ENCODE measurements around the gene ANGPT4.
"Not testable (repeated sequence)": the region's sequence is repeated elsewhere in the genome, so short reads cannot be mapped to it uniquely, and the experiment has no call there.

ANGPT4 gene

DNA sequence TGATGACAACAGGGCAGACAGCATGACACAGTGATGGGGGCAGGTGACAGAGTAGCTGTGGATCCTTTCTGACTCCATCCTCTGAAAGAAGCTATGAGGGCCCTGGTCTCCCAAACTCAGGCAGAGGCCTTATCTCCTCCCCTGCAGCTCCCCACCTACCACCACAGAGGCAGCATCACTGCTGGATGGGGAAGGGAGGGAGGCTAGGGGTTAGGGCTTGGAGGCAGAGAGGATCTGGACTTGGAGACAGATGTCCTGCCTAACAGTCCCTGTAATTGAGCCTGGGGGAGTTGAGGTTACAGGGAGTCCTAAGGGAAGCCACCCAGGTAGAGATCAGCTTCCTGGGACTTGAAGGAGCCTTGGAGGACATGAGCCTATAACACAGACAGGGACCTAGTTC, 44.7 kb downstream of the ANGPT4 start:
- no peak for DNase-seq

GRCh38 chr20:870758-871157, 45.4 kb downstream of the ANGPT4 start:
- DNase-seq: no peak

- no peak for DNase-seq
These were observed 46.5 kb downstream of the ANGPT4 start for GRCh38 chr20:869606-870005.

DNA sequence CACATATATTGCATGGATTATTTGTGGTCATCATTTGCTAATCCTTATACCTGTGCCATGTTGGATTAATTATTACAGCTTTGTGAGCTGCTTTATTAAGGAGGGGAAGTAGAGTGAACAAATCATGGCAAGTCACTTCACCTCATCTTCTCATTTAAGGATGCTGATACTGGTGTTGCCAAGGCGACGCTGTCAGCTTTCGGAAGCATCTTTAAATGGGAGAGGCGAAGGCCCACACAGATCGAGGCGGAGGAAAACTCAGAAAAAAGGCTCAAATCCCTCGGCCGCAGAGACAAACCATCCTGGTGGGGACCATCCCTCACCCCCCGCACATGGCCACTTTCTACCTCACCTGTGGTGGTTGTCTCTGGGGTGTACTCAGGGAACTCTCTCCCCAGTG, 47.9 kb downstream of the ANGPT4 start:
- no peak for DNase-seq

DNA sequence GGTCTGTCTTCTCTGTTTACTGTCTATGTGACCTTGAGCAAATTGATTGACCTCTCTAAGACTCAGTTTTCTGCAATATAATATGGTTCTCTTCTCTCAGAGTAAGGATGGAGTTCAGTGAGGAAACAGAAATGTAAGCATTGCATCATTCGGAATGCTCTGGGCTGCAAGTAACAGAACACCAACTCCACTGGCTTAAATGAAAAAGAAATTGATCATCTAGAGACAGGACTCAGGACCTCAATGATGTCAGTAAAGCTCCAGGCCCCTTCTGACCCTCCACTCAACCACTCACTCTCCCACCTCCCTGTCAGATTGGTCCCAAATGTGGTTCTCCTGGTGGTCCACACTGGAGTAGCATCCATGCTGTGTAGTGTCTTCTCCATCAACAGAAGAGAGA, 50.7 kb downstream of the ANGPT4 start:
- DNase-seq: no peak

DNA sequence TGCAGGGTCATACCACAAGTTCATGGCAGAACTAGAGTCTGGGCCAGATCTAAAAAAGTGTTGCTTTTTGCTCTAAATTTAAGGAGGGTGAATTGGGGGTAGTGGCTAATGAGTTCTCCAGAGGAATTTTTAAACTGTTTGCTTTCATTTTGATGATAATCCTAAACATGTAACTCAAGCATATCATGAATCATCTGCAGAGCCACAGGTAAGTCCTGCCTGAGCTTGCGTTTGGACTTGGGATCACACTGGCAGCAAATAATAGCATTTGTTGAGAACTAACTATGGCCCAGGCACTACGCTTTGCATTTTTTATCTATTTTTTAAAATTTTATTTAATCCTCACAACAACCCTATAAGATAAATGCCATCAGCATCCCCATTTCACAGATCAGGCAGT, 55.2 kb downstream of the ANGPT4 start:
- DNase-seq: no peak

DNA sequence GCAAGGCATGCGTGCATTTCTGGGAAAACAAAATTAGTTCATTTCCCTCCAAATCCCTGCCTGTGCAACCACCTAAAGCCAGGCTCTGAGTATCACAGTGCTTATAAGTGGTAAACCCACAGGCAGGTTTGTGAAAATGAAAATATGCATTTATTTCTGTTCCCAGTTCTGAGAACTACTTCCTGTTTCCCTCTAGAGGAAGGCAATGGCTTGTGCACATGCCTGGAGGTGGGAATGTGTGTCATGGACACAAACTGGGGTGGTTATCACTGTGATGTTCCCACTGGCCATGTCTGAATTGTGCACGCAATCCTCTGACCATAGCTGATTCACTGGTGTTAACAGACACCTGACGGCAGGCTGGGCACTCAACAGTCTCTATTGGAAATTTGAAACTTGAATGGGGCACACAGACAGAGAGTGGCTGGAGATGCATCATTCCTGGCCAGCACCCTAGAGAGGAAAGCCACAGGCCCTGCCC, 56.3 kb downstream of the ANGPT4 start:
- no peak for DNase-seq

- no peak for DNase-seq
These were observed 58.1 kb downstream of the ANGPT4 start for GRCh38 chr20:858011-858410.

GRCh38 chr20:856361-856775, 59.8 kb downstream of the ANGPT4 start:
- DNase-seq: no peak

GRCh38 chr20:855466-856360, 60.4 kb downstream of the ANGPT4 start:
- DNase-seq: no peak

GRCh38 chr20:854601-855000, 61.5 kb downstream of the ANGPT4 start:
- DNase-seq: no peak

DNA sequence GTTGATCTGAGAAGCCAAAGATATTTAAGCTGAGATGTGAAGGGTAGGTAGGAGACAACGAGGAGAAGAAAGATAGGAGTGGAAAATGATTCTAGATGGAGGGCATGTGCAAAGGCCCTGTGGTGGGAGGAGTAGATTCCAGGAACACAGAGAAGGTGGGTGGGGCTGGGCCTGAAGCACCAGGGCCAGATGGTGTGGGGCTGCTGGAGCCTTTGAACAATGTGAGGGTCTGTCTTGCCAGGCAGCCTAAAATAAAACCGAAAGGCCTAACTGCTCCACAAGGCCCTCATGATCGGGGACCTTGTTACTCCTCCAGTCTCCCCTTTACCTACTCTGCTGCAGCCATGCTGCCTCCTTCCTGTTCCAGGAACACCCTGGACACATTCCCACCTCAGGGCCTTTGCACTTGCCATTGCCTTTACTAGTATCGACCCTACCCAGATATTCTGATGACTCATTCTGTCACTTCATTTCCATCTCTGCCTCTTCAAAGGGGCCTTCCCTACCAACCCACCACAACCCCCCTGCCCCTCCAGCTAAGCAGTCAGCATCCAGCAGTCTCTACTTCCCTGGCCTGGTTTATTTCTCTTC, 62.6 kb downstream of the ANGPT4 start:
- DNase-seq: no peak

DNA sequence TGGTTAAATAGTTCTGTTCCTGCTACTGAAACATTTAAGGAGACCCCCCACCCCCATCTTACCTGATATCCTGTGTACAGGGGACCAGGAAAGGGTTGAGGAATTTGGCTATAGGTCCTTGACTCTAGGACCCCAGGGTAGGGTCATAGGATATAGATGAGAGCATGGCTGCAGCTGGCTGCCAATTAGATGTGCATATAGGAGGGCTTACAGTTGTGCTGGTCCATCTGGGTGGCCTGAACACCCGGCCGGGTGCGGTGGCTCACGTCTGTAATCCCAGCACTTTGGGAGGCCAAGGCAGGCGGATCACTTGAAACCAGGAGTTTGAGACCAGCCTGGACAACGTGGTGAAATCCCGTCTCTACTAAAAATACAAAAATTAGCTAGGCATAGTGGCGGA, 67.4 kb downstream of the ANGPT4 start:
- DNase-seq: not testable (repeated sequence)

DNA sequence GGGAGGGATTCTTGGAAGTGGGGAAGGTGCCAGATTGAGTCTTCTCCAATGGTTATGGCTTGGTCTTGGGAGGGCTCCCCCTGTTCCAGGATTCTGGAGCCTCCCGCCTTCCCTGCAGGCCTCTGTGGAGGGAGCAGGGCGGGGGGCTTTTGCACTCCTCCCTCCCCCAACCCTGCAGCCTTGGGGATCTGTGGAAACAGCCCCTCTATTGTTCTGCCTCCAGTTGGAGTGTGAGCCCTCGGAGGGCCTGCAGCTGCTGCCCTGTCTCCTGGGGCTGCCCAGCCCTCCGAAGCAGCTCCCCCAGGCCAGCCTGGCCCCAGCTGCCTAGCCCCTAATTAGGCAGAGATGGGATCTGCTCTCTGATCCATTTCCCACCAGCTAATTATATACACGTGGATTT, 67.9 kb downstream of the ANGPT4 start:
- no peak for DNase-seq

DNA sequence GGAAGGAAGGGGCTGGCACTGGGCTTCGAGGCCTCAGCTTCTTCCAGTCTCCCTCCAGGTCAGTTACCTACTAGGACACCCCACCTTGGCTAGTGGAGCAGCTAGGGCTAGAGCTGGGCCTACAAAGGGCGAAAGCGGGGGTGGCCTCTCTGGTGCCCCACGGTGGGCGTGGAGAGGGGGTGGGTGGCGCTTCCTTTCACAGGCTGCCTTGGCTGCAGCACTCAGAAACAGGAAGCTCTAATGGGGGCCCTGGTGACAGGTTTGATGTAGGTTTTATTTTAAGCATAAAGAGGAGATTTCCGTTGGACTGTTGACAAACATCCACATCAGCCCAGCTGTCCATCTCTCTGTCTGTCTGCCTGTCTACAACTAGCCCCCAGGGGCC, 69.2 kb downstream of the ANGPT4 start:
- no peak for DNase-seq

DNA sequence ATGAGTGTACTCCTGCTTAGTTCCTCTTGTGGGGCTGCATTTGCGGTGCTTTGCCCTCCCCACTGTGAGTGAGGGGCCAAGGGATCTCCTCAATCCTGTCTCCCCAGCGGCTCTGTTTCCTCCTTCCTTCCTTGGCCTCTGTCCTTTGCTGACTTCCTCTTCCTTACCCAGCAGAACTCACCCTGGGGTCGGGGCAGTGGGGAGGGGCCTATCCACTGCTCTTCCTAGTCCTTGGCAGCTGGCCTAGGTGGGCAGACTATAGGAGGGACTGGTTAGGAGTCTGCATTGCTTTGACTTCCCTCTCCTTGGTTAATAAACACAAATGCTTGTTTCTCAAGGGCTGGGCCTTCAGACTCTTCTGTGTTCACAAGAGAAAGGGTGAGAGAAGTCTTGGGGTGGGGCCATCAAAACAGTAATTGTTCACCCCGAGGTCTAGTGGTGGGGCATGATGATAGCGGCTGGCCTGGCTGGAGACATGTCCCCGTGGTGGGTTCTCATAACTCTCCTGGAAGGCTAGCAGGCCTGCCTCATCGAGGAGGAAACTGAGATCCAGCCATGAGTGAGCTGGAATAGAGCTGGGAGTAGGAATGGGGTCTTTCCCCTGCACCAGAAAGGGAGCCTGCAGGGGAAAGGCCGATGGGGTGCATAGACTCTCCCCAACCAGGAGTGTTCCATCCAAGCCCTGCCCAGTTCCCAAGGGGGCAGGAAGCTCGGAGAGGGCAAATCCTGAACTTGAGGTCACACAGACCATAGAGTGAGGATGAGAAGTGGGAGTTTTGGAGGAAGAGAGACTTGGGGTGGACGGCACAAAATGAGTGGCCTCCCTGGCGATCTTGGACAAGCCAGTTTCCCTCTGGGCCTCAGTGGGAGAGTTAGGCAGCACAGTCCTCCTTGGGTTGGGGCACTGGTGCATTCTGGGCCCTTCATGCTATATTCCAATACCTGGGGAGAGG, 69.9 kb downstream of the ANGPT4 start:
- DNase-seq: no peak

DNA sequence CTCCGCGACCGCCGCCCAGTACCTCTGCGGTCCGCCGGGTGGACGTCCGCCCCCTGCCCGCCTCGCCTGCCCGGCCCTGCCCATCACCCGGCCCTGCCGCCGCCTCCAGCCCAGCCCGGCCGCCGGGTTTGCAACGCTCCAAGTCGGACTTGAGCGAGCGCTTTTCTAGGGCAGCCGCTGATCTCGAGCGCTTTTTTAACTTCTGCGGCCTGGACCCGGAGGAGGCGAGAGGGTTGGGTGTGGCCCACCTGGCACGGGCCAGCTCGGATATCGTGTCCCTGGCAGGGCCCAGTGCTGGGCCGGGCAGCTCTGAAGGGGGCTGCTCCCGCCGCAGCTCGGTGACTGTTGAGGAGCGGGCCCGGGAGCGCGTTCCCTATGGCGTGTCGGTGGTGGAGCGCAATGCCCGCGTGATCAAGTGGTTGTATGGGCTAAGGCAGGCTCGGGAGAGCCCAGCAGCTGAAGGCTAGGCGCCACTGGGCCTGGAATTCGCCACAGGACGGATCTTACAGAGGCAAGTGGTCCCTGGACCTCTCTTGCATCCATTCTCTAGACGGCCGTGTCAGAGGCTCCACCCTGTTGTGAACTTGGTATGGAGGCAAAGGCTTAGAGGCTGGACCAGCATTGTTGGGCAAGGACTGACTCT, 70.8 kb downstream of the ANGPT4 start:
- no peak for DNase-seq

GRCh38 chr20:844473-845225, 71.5 kb downstream of the ANGPT4 start:
- DNase-seq: peak; percentile 94

DNA sequence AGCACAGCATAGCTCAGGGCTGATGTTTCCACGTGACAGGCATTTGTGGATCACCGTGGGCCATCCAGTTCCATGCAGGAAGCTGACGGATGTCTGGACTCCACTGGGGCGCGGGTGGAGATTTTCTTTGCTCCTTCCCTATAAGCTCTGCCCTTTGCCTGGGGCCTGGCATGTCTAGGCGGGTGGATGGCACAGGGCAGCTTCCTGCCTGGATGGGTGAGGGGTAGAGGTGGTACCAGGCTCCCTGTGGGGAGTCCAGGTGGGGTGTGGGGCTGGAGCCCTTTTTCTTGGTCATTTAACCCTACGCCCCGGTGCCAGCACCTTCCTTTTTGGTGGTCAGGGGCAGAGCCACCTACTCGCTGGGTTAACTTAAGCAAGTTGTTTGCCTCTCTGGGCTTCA, 72.2 kb downstream of the ANGPT4 start:
- DNase-seq: no peak

GRCh38 chr20:842547-842940, 73.6 kb downstream of the ANGPT4 start:
- DNase-seq: no peak

GRCh38 chr20:841568-842546, 74.3 kb downstream of the ANGPT4 start:
- no peak for DNase-seq

Data from NCI-H1105 (cell line).